Measurements from ENCODE around the gene UFSP2. TPM values are rescaled to one million over a fixed set of nuclear protein-coding genes. Genes with fewer than 3 reads are reported as not detected.

Gene UFSP2
- total RNA-seq, 4 donors from 2014 or later = 22.5 to 44.8 (median 26.4) TPM

DNA sequence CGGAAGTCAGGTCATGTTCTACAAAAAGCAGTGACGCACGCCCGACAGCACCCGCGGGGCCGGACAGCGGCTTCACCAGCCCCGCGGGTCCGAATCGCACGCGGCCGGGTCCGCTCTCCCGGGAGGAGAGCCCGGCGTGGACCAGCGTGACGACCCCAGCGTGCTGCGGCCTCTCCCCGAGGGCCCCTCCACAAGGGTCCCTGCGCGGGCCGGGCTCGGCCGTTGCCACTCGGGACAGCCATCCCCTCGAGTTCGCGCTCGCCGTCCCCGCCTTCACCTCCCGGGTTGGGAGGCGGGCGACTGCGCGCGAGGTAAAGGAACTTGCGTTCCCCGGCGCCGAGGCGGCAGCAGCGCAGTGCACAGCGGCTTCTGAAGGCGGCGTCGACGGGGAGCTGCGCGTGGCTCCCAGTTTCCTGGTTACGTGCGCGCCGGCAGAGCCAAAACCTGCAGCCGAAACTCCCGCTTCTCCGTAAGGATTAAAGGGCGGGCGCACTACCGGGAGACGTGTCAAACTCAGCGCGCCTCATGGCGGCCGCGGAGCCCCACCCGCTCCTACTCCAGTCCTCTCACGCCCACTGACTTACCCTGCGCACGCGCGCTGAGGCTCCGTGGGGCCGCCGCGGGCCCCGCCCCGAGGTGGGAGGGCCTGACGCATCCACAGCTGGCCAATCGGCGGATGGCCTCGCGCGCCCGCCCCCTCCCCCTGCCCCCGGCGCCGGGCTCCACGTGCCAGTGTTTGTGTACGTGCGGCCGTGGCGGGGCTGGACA lies 29.6 kb downstream of the UFSP2 start:
- peak; percentile 74 for DNase-seq (ENCODE audit: low spot score)
- TF ChIP-seq, protein P1, sequence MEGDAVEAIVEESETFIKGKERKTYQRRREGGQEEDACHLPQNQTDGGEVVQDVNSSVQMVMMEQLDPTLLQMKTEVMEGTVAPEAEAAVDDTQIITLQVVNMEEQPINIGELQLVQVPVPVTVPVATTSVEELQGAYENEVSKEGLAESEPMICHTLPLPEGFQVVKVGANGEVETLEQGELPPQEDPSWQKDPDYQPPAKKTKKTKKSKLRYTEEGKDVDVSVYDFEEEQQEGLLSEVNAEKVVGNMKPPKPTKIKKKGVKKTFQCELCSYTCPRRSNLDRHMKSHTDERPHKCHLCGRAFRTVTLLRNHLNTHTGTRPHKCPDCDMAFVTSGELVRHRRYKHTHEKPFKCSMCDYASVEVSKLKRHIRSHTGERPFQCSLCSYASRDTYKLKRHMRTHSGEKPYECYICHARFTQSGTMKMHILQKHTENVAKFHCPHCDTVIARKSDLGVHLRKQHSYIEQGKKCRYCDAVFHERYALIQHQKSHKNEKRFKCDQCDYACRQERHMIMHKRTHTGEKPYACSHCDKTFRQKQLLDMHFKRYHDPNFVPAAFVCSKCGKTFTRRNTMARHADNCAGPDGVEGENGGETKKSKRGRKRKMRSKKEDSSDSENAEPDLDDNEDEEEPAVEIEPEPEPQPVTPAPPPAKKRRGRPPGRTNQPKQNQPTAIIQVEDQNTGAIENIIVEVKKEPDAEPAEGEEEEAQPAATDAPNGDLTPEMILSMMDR (IDR thresholded peaks at IDR 0.05) = no peak
- peak; percentile 99 for ATAC-seq (ENCODE audit: low FRiP score)

- DNase-seq (ENCODE audit: low spot score) = no peak
- TF ChIP-seq, protein P1 (IDR thresholded peaks at IDR 0.05) = no peak
- ATAC-seq (ENCODE audit: low FRiP score) = no peak
Measured at GRCh38 chr4:185395238-185395955, 30.4 kb downstream of the UFSP2 start, which contains the start of gene LRP2BP. TSS of gene LRP2BP (minus strand) at chr4:185395924. CDS start at chr4:185378186, 17,738 bp downstream.

DNA sequence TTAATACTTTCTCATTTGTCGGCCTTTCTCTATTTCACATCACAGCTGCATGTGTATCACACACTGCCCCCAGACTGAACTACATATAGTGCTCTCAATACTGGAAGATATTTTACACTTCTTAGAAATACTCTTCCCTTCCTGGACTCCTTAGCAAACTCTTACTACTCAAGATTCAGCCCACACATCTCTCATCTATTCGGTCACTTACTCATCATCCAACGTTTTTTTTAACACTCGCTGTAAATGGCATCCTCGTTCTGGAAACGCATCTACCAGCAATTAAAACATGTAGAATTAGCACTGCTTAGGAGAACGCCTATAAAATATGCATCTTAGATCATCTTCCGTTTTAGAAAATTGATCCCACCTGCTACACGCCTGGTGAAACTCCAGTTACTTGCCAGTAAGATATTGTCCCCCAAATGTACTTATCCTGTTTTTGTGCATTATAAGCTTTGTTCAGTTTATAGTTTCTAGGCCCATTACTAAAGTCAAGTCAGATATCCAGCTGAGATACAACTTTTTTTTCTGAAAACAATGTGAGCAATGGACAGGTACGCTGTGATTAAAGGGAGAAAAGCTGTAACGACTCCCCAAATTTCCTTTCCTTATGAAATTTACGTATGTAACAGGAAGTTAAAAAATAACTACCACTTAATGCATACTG lies 31.1 kb downstream of the UFSP2 start:
- ATAC-seq (ENCODE audit: low FRiP score) = no peak
- no peak for DNase-seq (ENCODE audit: low spot score)
- TF ChIP-seq, protein P1 (IDR thresholded peaks at IDR 0.05) = no peak

GRCh38 chr4:185392156-185392555 lies 33.6 kb downstream of the UFSP2 start:
- no peak for ATAC-seq (ENCODE audit: low FRiP score)
- TF ChIP-seq, protein P1 (IDR thresholded peaks at IDR 0.05) = no peak

GRCh38 chr4:185390941-185391340 lies 34.8 kb downstream of the UFSP2 start:
- ATAC-seq (ENCODE audit: low FRiP score) (no peak), DNase-seq (ENCODE audit: low spot score) (no peak)
- TF ChIP-seq, protein P1 (IDR thresholded peaks at IDR 0.05) = no peak

More at GRCh38 chr4:185392156-185392555, 33.6 kb downstream of the UFSP2 start:
- DNase-seq (ENCODE audit: low spot score) = no peak

DNA sequence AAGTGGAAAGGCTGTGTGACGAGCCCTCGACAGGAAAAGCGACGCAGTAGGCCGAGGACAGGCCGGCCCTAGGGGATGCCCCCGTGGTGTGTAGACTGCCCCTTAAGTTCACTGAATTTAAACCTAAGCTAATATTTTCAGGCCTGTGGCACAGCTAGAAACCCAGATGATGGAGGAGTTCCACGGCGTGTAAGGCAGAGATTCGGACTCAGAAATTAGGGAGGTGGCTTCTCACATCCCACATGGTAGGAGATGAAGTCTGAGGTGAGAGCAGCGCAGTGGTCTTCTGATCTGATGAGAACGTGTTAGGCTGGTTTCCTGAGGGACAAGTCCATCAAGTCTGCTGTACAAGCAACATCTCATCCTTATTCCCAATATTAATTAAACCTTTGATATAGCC lies 37.8 kb downstream of the UFSP2 start:
- TF ChIP-seq, protein P1 (IDR thresholded peaks at IDR 0.05) = no peak
- DNase-seq (ENCODE audit: low spot score) = no peak
- ATAC-seq (ENCODE audit: low FRiP score) = no peak

Data from omental fat pad (tissue), 4 donors.